Measurements from ENCODE around the gene CXorf38.
"Not testable (repeated sequence)": the region's sequence is repeated elsewhere in the genome, so short reads cannot be mapped to it uniquely, and the experiment has no call there.

The CXorf38 gene

GRCh38 chrX:40607381-40607780 is 40.0 kb downstream of the CXorf38 start:
- no peak for DNase-seq (ENCODE audit: low spot score)
- TF ChIP-seq CTCF (IDR thresholded peaks at IDR 0.05; ENCODE audit: extremely low read depth, missing control alignments) = no peak

- no peak for DNase-seq (ENCODE audit: low spot score)
- no peak for TF ChIP-seq CTCF (IDR thresholded peaks at IDR 0.05; ENCODE audit: extremely low read depth, missing control alignments)
Measured at GRCh38 chrX:40603446-40603845, 43.9 kb downstream of the CXorf38 start.

GRCh38 chrX:40589616-40590321 is 57.6 kb downstream of the CXorf38 start:
- DNase-seq (ENCODE audit: low spot score) = not testable (repeated sequence)

- DNase-seq (ENCODE audit: low spot score) = not testable (repeated sequence)
Measured at GRCh38 chrX:40587623-40588022, 59.7 kb downstream of the CXorf38 start.

- TF ChIP-seq CTCF (IDR thresholded peaks at IDR 0.05; ENCODE audit: extremely low read depth, missing control alignments) = no peak
- no peak for DNase-seq (ENCODE audit: low spot score)
Measured at GRCh38 chrX:40582811-40583210, 64.5 kb downstream of the CXorf38 start.

GRCh38 chrX:40582178-40582577 is 65.2 kb downstream of the CXorf38 start:
- DNase-seq (ENCODE audit: low spot score) = not testable (repeated sequence)

GRCh38 chrX:40581336-40581920 is 65.9 kb downstream of the CXorf38 start:
- TF ChIP-seq CTCF (IDR thresholded peaks at IDR 0.05; ENCODE audit: extremely low read depth, missing control alignments) = no peak
- no peak for DNase-seq (ENCODE audit: low spot score)

GRCh38 chrX:40580537-40581335 is 66.6 kb downstream of the CXorf38 start, which contains the start of gene ATP6AP2:
Gene ATP6AP2, plus strand, starts transcription at chrX:40580970. Its CDS starts 96 bp downstream, at chrX:40581066.
- peak; percentile 89 for DNase-seq (ENCODE audit: low spot score)
- no peak for TF ChIP-seq CTCF (IDR thresholded peaks at IDR 0.05; ENCODE audit: extremely low read depth, missing control alignments)

Measured in GM20000 (cell line).